ENCODE results near the gene CCDC85B. TPM values are rescaled to one million over a fixed set of nuclear protein-coding genes. Genes with fewer than 3 reads are reported as not detected.

The CCDC85B gene
- total and polyA plus RNA-seq, 2 of the 13 experiments (the other 11 are each of a cell fraction or from before 2014, with no cell fraction given): 8.2 to 19.5 TPM

GRCh38 chr11:65859095-65859811 is 31.2 kb upstream of the CCDC85B start (continued):
- TF ChIP-seq CBX2 (IDR thresholded peaks at IDR 0.05; ENCODE audit: low read depth, low read length): no peak
- no peak for TF ChIP-seq CBX2 (CRISPR knock-in tag; IDR thresholded peaks at IDR 0.05; ENCODE audit: low read depth)
- no peak for TF ChIP-seq ZZZ3 (CRISPR knock-in tag; IDR thresholded peaks at IDR 0.05; ENCODE audit: borderline replicate concordance)
- no peak for TF ChIP-seq TIGD3 (CRISPR knock-in tag; IDR thresholded peaks at IDR 0.05; ENCODE audit: borderline replicate concordance)
- no peak for TF ChIP-seq NR2F1 (CRISPR knock-in tag; IDR thresholded peaks at IDR 0.05)
- no peak for TF ChIP-seq GATA4 (IDR thresholded peaks at IDR 0.05; ENCODE audit: borderline replicate concordance, low read depth)
- TF ChIP-seq MATR3 (CRISPR knock-in tag; IDR thresholded peaks at IDR 0.05): no peak
- no peak for TF ChIP-seq ZNF260 (CRISPR knock-in tag; IDR thresholded peaks at IDR 0.05; ENCODE audit: borderline replicate concordance, low read depth)
- TF ChIP-seq ZNF629 (CRISPR knock-in tag; conservative IDR thresholded peaks at IDR 0.05): no peak
- TF ChIP-seq ELK4 (CRISPR knock-in tag; IDR thresholded peaks at IDR 0.05; ENCODE audit: borderline replicate concordance): no peak
- TF ChIP-seq, protein P1, sequence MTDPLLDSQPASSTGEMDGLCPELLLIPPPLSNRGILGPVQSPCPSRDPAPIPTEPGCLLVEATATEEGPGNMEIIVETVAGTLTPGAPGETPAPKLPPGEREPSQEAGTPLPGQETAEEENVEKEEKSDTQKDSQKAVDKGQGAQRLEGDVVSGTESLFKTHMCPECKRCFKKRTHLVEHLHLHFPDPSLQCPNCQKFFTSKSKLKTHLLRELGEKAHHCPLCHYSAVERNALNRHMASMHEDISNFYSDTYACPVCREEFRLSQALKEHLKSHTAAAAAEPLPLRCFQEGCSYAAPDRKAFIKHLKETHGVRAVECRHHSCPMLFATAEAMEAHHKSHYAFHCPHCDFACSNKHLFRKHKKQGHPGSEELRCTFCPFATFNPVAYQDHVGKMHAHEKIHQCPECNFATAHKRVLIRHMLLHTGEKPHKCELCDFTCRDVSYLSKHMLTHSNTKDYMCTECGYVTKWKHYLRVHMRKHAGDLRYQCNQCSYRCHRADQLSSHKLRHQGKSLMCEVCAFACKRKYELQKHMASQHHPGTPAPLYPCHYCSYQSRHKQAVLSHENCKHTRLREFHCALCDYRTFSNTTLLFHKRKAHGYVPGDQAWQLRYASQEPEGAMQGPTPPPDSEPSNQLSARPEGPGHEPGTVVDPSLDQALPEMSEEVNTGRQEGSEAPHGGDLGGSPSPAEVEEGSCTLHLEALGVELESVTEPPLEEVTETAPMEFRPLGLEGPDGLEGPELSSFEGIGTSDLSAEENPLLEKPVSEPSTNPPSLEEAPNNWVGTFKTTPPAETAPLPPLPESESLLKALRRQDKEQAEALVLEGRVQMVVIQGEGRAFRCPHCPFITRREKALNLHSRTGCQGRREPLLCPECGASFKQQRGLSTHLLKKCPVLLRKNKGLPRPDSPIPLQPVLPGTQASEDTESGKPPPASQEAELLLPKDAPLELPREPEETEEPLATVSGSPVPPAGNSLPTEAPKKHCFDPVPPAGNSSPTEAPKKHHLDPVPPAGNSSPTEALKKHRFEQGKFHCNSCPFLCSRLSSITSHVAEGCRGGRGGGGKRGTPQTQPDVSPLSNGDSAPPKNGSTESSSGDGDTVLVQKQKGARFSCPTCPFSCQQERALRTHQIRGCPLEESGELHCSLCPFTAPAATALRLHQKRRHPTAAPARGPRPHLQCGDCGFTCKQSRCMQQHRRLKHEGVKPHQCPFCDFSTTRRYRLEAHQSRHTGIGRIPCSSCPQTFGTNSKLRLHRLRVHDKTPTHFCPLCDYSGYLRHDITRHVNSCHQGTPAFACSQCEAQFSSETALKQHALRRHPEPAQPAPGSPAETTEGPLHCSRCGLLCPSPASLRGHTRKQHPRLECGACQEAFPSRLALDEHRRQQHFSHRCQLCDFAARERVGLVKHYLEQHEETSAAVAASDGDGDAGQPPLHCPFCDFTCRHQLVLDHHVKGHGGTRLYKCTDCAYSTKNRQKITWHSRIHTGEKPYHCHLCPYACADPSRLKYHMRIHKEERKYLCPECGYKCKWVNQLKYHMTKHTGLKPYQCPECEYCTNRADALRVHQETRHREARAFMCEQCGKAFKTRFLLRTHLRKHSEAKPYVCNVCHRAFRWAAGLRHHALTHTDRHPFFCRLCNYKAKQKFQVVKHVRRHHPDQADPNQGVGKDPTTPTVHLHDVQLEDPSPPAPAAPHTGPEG (CRISPR knock-in tag; IDR thresholded peaks at IDR 0.05): no peak; the same call in 1 of the 2 replicates
- no peak for TF ChIP-seq ZNF639 (CRISPR knock-in tag; conservative IDR thresholded peaks at IDR 0.05)
- no peak for TF ChIP-seq CC2D1A (CRISPR knock-in tag; IDR thresholded peaks at IDR 0.05)
- no peak for TF ChIP-seq ZNF230 (CRISPR knock-in tag; IDR thresholded peaks at IDR 0.05)
- TF ChIP-seq ZMYM2 (CRISPR knock-in tag; IDR thresholded peaks at IDR 0.05): no peak
- TF ChIP-seq SP1 (IDR thresholded peaks at IDR 0.05): no peak
- peak; percentile 68; the same call in 1 of the 2 replicates for TF ChIP-seq SP1 (CRISPR knock-in tag; IDR thresholded peaks at IDR 0.05)
- no peak for TF ChIP-seq RARG (CRISPR knock-in tag; IDR thresholded peaks at IDR 0.05; ENCODE audit: low read depth)
- TF ChIP-seq NFKB2 (CRISPR knock-in tag; IDR thresholded peaks at IDR 0.05; ENCODE audit: borderline replicate concordance): peak; percentile 46; the same call in 1 of the 2 replicates
- no peak for TF ChIP-seq ZNF570 (CRISPR knock-in tag; IDR thresholded peaks at IDR 0.05; ENCODE audit: borderline replicate concordance)
- no peak for TF ChIP-seq ZNF17 (CRISPR knock-in tag; IDR thresholded peaks at IDR 0.05)

Measured in HepG2 (cell line).